Measurements from ENCODE around the gene FSTL4. TPM values are rescaled to one million over a fixed set of nuclear protein-coding genes. Genes with fewer than 3 reads are reported as not detected.

FSTL4 gene
- total and polyA plus RNA-seq, 4 donors = 0.02 to 0.18 TPM; not detected in 2

- no peaks in the 10 kb centered on the region for H3K36me3 ChIP-seq (ENCODE audit: control insufficient read depth in 4 of 4, insufficient read depth in 3 of 4, low read depth in 1 of 4, low read length in 3 of 4)
- H3K9me3 ChIP-seq (ENCODE audit: control insufficient read depth in 4 of 4, low read length in 3 of 4) = no peaks in the 10 kb centered on the region
- no peak overlapping the region for H3K4me3 ChIP-seq (ENCODE audit: low read depth in 1 of 3, low read length in 3 of 3)
- no peak for DNase-seq (ENCODE audit: low spot score)
- no peak overlapping the region for H3K9ac ChIP-seq (ENCODE audit: low read depth in 1 of 2, low read length in 2 of 2)
- H3K27me3 ChIP-seq (ENCODE audit: control insufficient read depth in 4 of 4, insufficient read depth in 4 of 4, low read length in 3 of 4) = no peaks in the 10 kb centered on the region
- WGBS = 94% methylated on average over 8 of the region's 8 CpGs
- H3K4me1 ChIP-seq (ENCODE audit: control insufficient read depth in 4 of 4, insufficient read depth in 4 of 4, low read length in 3 of 4) = no peaks in the 10 kb centered on the region
- H3K27ac ChIP-seq (ENCODE audit: low read depth in 1 of 2, low read length in 2 of 2) = no peak overlapping the region
- no peak for TF ChIP-seq MAX (IDR thresholded peaks at IDR 0.05)
- TF ChIP-seq JUND (IDR thresholded peaks at IDR 0.05) = no peak
- no peak for TF ChIP-seq HNF4G (IDR thresholded peaks at IDR 0.05)
- TF ChIP-seq YY1 (IDR thresholded peaks at IDR 0.05) = no peak
- TF ChIP-seq TAF1 (conservative IDR thresholded peaks at IDR 0.05) = no peak
- no peak for TF ChIP-seq ATF3 (IDR thresholded peaks at IDR 0.05)
- TF ChIP-seq SP1 (IDR thresholded peaks at IDR 0.05) = no peak
- TF ChIP-seq FOXA2 (IDR thresholded peaks at IDR 0.05) = no peak
- no peak for TF ChIP-seq GABPA (IDR thresholded peaks at IDR 0.05 in 1 of 2, conservative IDR thresholded peaks at IDR 0.05 in 1 of 2)
- no peak for TF ChIP-seq RAD21 (IDR thresholded peaks at IDR 0.05)
- TF ChIP-seq EGR1 (IDR thresholded peaks at IDR 0.05; ENCODE audit: low read depth in 2 of 2) = no peak
- no peak for TF ChIP-seq CTCF (IDR thresholded peaks at IDR 0.05; ENCODE audit: low read depth, low read length, missing input control)
- TF ChIP-seq RXRA (IDR thresholded peaks at IDR 0.05) = no peak
- TF ChIP-seq REST (IDR thresholded peaks at IDR 0.05) = no peak
- TF ChIP-seq ZBTB33 (IDR thresholded peaks at IDR 0.05) = no peak
- no peak for TF ChIP-seq FOXA1 (IDR thresholded peaks at IDR 0.05)
- no peak for TF ChIP-seq HNF4A (conservative IDR thresholded peaks at IDR 0.05)
- TF ChIP-seq NR2F2 (IDR thresholded peaks at IDR 0.05) = no peak
Observed at GRCh38 chr5:133473291-133473690, 139.1 kb downstream of the FSTL4 start.

Data from liver (tissue), 9 donors.